Measurements from ENCODE around the gene GRK5.

Gene GRK5

GRCh38 chr10:119248681-119249080, 41.3 kb downstream of the GRK5 start:
- no peak for DNase-seq (ENCODE audit: low read depth)
- H3K4me3 ChIP-seq (ENCODE audit: low read depth, low read length), result no peak overlapping the region
- no peak for TF ChIP-seq CTCF (IDR thresholded peaks at IDR 0.05; ENCODE audit: control insufficient read depth, extremely low read depth, insufficient read depth)

- no peak for TF ChIP-seq CTCF (IDR thresholded peaks at IDR 0.05; ENCODE audit: control insufficient read depth, extremely low read depth, insufficient read depth)
- no peak overlapping the region for H3K4me3 ChIP-seq (ENCODE audit: low read depth, low read length)
- no peak for DNase-seq (ENCODE audit: low read depth)
Measured at GRCh38 chr10:119250641-119251314, 43.4 kb downstream of the GRK5 start.

GRCh38 chr10:119251315-119251708, 43.9 kb downstream of the GRK5 start:
- no peak overlapping the region for H3K4me3 ChIP-seq (ENCODE audit: low read depth, low read length)
- TF ChIP-seq CTCF (IDR thresholded peaks at IDR 0.05; ENCODE audit: control insufficient read depth, extremely low read depth, insufficient read depth), result no peak
- no peak for DNase-seq (ENCODE audit: low read depth)

- no peak for TF ChIP-seq CTCF (IDR thresholded peaks at IDR 0.05; ENCODE audit: control insufficient read depth, extremely low read depth, insufficient read depth)
- DNase-seq (ENCODE audit: low read depth), result no peak
- no peak overlapping the region for H3K4me3 ChIP-seq (ENCODE audit: low read depth, low read length)
Measured at GRCh38 chr10:119252051-119252465, 44.7 kb downstream of the GRK5 start.

GRCh38 chr10:119252470-119253151, 45.2 kb downstream of the GRK5 start:
- no peak overlapping the region for H3K4me3 ChIP-seq (ENCODE audit: low read depth, low read length)
- no peak for TF ChIP-seq CTCF (IDR thresholded peaks at IDR 0.05; ENCODE audit: control insufficient read depth, extremely low read depth, insufficient read depth)
- no peak for DNase-seq (ENCODE audit: low read depth)

GRCh38 chr10:119253433-119254174, 46.2 kb downstream of the GRK5 start:
- DNase-seq (ENCODE audit: low read depth), result no peak
- H3K4me3 ChIP-seq (ENCODE audit: low read depth, low read length), result no peak overlapping the region
- TF ChIP-seq CTCF (IDR thresholded peaks at IDR 0.05; ENCODE audit: control insufficient read depth, extremely low read depth, insufficient read depth), result no peak
